ENCODE results near the gene RNF144B. TPM values are rescaled to one million over a fixed set of nuclear protein-coding genes. Genes with fewer than 3 reads are reported as not detected.
A peak's percentile ranks its signal among the peaks of the same experiment; 100 is the strongest.

RNF144B gene
- total and polyA plus RNA-seq, 2 experiments from 2014 or later, result 4.2 to 9.0 TPM

DNA sequence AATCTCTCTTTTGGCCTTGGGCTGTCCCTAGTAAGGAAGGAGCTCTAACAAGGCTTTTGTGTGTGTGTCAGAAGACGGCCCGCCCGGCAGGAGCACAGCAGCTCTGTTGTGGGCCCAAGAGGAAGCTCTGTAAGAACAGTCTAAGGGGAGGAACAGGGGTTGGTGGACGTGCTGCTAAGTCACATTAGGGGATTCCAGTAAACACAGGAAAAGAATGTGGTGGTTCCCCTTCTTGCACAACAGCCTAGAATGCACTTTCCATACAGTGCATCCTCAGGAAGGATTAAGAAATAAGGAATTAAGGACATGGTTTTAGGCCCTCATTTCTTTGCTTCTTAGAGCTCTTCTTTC is 114.5 kb downstream of the RNF144B start:
- Histone ChIP-seq H3K9me2 (ENCODE audit: insufficient read depth) (no peaks in the 10 kb centered on the region), H3K36me3 (ENCODE audit: insufficient read depth) (no peaks in the 10 kb centered on the region), H3K4me2 (no peak overlapping the region), H3K27ac (ENCODE audit: low read depth) (no peak overlapping the region), H3K4me3 (no peak overlapping the region), H3K27me3 (ENCODE audit: insufficient read depth) (no peaks in the 10 kb centered on the region), H3K79me2 (replicated peaks; ENCODE audit: insufficient read depth) (no peaks in the 10 kb centered on the region), H2AFZ (peak overlapping the region; percentile 63; the same call in 1 of the 2 replicates), H3F3A (replicated peaks; ENCODE audit: low read depth) (no peaks in the 10 kb centered on the region), H3K4me1 (ENCODE audit: insufficient read depth) (no peaks in the 10 kb centered on the region), H4K20me1 (replicated peaks; ENCODE audit: insufficient read depth) (no peaks in the 10 kb centered on the region)
- H3K27ac Mint-ChIP-seq, result no peak overlapping the region
- no peak for ATAC-seq
- TF ChIP-seq ZNF114 (CRISPR knock-in tag; IDR thresholded peaks at IDR 0.05) (no peak), CREB1 (CRISPR knock-in tag; IDR thresholded peaks at IDR 0.05; ENCODE audit: low read depth) (no peak), ETS1 (IDR thresholded peaks at IDR 0.05) (no peak), ZNF331 (CRISPR knock-in tag; IDR thresholded peaks at IDR 0.05; ENCODE audit: low read depth) (no peak), EZH2phosphoT487 (IDR thresholded peaks at IDR 0.05; ENCODE audit: unreplicated experiment) (no peak), NANOG (IDR thresholded peaks at IDR 0.05; ENCODE audit: borderline replicate concordance) (no peak)
- no peak for DNase-seq (ENCODE audit: low spot score)
- peaks cover 3% of the 10 kb centered on the region for H3K27me3 Mint-ChIP-seq (ENCODE audit: insufficient read depth, low read depth, poor library complexity)
- no peaks in the 10 kb centered on the region for H3K9me3 Mint-ChIP-seq
- H3K4me3 Mint-ChIP-seq, result no peak overlapping the region
- no peaks in the 10 kb centered on the region for H3K36me3 Mint-ChIP-seq (ENCODE audit: low read depth)
- peaks cover 4% of the 10 kb centered on the region for H3K4me1 Mint-ChIP-seq

DNA sequence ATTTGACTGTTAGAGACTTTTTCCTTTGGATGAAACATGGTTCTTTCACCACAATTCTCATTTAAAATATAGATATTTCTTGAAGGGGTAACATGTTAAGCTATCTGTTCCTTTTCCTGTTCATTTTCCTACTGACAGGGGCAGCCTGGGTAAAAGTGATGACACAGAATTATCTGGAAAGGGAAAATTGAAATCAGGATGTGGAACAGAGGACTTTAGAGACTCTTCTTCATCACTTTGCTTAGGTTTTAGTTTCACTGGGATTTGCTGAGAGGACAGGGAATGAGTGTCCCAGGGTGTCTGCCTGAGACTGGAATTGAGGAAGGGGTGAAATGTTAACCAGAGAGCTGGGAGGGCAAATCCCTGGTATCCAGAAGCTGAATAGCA is 116.0 kb downstream of the RNF144B start:
- H3K4me1 ChIP-seq (ENCODE audit: insufficient read depth), result no peaks in the 10 kb centered on the region
- Mint-ChIP-seq H3K9me3 (no peaks in the 10 kb centered on the region), H3K27ac (no peak overlapping the region; the same call in 1 of the 2 replicates), H3K36me3 (ENCODE audit: low read depth) (no peaks in the 10 kb centered on the region), H3K4me3 (no peak overlapping the region), H3K27me3 (ENCODE audit: insufficient read depth, low read depth, poor library complexity) (peaks cover 3% of the 10 kb centered on the region), H3K4me1 (peaks cover 7% of the 10 kb centered on the region)
- H3K79me2 ChIP-seq (replicated peaks; ENCODE audit: insufficient read depth), result no peaks in the 10 kb centered on the region
- no peaks in the 10 kb centered on the region for H3K36me3 ChIP-seq (ENCODE audit: insufficient read depth)
- H3K4me3 ChIP-seq, result no peak overlapping the region
- H3K4me2 ChIP-seq, result no peak overlapping the region
- H3K27ac ChIP-seq (ENCODE audit: low read depth), result no peak overlapping the region
- H4K20me1 ChIP-seq (replicated peaks; ENCODE audit: insufficient read depth), result no peaks in the 10 kb centered on the region
- no peaks in the 10 kb centered on the region for H3K27me3 ChIP-seq (ENCODE audit: insufficient read depth)
- no peaks in the 10 kb centered on the region for H3K9me2 ChIP-seq (ENCODE audit: insufficient read depth)
- H3F3A ChIP-seq (replicated peaks; ENCODE audit: low read depth), result no peaks in the 10 kb centered on the region
- ATAC-seq (no peak), DNase-seq (ENCODE audit: low spot score) (no peak)
- H2AFZ ChIP-seq, result no peak overlapping the region
- no peak for TF ChIP-seq ZNF331 (CRISPR knock-in tag; IDR thresholded peaks at IDR 0.05; ENCODE audit: low read depth)
- TF ChIP-seq EZH2phosphoT487 (IDR thresholded peaks at IDR 0.05; ENCODE audit: unreplicated experiment), result no peak
- TF ChIP-seq STAT1 (IDR thresholded peaks at IDR 0.05; ENCODE audit: unreplicated experiment), result no peak
- TF ChIP-seq EZH2 (IDR thresholded peaks at IDR 0.05; ENCODE audit: low read depth, unreplicated experiment), result no peak
- no peak for TF ChIP-seq CREB1 (CRISPR knock-in tag; IDR thresholded peaks at IDR 0.05; ENCODE audit: low read depth)
- no peak for TF ChIP-seq JUNB (IDR thresholded peaks at IDR 0.05; ENCODE audit: unreplicated experiment)
- no peak for TF ChIP-seq NANOG (IDR thresholded peaks at IDR 0.05; ENCODE audit: borderline replicate concordance)
- TF ChIP-seq ZNF462 (CRISPR knock-in tag; IDR thresholded peaks at IDR 0.05), result no peak
- TF ChIP-seq, protein P1, sequence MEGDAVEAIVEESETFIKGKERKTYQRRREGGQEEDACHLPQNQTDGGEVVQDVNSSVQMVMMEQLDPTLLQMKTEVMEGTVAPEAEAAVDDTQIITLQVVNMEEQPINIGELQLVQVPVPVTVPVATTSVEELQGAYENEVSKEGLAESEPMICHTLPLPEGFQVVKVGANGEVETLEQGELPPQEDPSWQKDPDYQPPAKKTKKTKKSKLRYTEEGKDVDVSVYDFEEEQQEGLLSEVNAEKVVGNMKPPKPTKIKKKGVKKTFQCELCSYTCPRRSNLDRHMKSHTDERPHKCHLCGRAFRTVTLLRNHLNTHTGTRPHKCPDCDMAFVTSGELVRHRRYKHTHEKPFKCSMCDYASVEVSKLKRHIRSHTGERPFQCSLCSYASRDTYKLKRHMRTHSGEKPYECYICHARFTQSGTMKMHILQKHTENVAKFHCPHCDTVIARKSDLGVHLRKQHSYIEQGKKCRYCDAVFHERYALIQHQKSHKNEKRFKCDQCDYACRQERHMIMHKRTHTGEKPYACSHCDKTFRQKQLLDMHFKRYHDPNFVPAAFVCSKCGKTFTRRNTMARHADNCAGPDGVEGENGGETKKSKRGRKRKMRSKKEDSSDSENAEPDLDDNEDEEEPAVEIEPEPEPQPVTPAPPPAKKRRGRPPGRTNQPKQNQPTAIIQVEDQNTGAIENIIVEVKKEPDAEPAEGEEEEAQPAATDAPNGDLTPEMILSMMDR (conservative IDR thresholded peaks at IDR 0.05; ENCODE audit: low read depth in 2 of 2), result no peak
- no peak for TF ChIP-seq ZNF114 (CRISPR knock-in tag; IDR thresholded peaks at IDR 0.05)
- no peak for TF ChIP-seq POLR2AphosphoS5 (IDR thresholded peaks at IDR 0.05; ENCODE audit: low read depth)
